GM13976 (cell line): ENCODE data around the gene FUT3.
"Not testable (repeated sequence)": the region's sequence is repeated elsewhere in the genome, so short reads cannot be mapped to it uniquely, and the experiment has no call there.

Experiments
- DNase-seq: peaks from one replicate; pipeline ENCODE4 v3.0.0; 2012; ENCODE audit warnings: low spot score
- CTCF ChIP-seq: IDR thresholded peaks from 2 replicates; pipeline ENCODE4 v1.5.1; 2012; ENCODE audit warnings: borderline replicate concordance, mild to moderate bottlenecking; ENCODE audit not compliant: insufficient read depth; ENCODE audit errors: extremely low read depth, missing control alignments, control extremely low read depth
- in situ Hi-C: fragments of 300-500 bp; cut with MboI; formaldehyde crosslinking; loops from one replicate; pipeline ENCODE4 v1.12.0; 2022; ENCODE audit warnings: low sequenced_read_pairs, mixed read lengths, inconsistent platforms; ENCODE audit not compliant: unreplicated experiment

Gene FUT3

GRCh38 chr19:5857203-5858081, 6.2 kb upstream of the FUT3 start:
- DNase-seq, result no peak
- in situ Hi-C loops, result no loop called here
- no peak for TF ChIP-seq CTCF

GRCh38 chr19:5855151-5855550, 3.9 kb upstream of the FUT3 start:
- in situ Hi-C loops, DNase-seq: not testable (repeated sequence)

- in situ Hi-C loops, DNase-seq: not testable (repeated sequence)
Observed at GRCh38 chr19:5854121-5854520, 2.9 kb upstream of the FUT3 start.

- in situ Hi-C loops, result no loop called here
- DNase-seq, result no peak
- no peak for TF ChIP-seq CTCF
Observed at GRCh38 chr19:5850743-5851293, 431 bp downstream of the FUT3 start.

- no peak for DNase-seq
- in situ Hi-C loops, result no loop called here
- TF ChIP-seq CTCF, result no peak
Observed at GRCh38 chr19:5850189-5850588, 1.1 kb downstream of the FUT3 start.

GRCh38 chr19:5848621-5849020, 2.6 kb downstream of the FUT3 start:
- DNase-seq, in situ Hi-C loops: not testable (repeated sequence)

GRCh38 chr19:5847846-5848245, 3.4 kb downstream of the FUT3 start:
- DNase-seq, in situ Hi-C loops: not testable (repeated sequence)

GRCh38 chr19:5844456-5845433, 6.5 kb downstream of the FUT3 start:
- in situ Hi-C loops, result no loop called here
- no peak for TF ChIP-seq CTCF
- no peak for DNase-seq
